GM12878 (cell line): Measurements from ENCODE around the gene BCAS4. TPM values are rescaled to one million over a fixed set of nuclear protein-coding genes. Genes with fewer than 3 reads are reported as not detected.

Source experiments
- ATAC-seq: fragments of 200-7000 bp; cut with Tn5 transposase; 3 replicates; pipeline ENCODE4 v1.9.1; 2020; ENCODE audit warnings: mild to moderate bottlenecking, moderate library complexity
- BruUV-seq: library from RNA; stranded (reverse); fragments of 400-500 nt; replicated peaks from 2 replicates; lab custom pipeline; 2021; lab: Mats Ljungman, UMichigan
- CTCF ChIA-PET: fragments of 300-600 bp; sonication (Branson Sonifier 250); formaldehyde crosslinking; extraction: SDS; loops from one replicate; lab custom pipeline; 2021; ENCODE audit warnings: inconsistent platforms; lab: Yijun Ruan, JAX
- POLR2A ChIA-PET: fragments of 350-600 bp; formaldehyde crosslinking; extraction: SDS; loops from one replicate; lab custom pipeline; 2021; ENCODE audit warnings: inconsistent platforms; lab: Charles Lee
- RAD21 ChIA-PET: fragments of 300-600 bp; sonication (Branson Sonifier 250); formaldehyde crosslinking; loops from one replicate; lab custom pipeline; 2023; ENCODE audit warnings: antibody characterized with exemption; ENCODE audit not compliant: unreplicated experiment; lab: Charles Lee
- SMC1A ChIA-PET: fragments of 300-600 bp; sonication (Branson Sonifier 250); formaldehyde crosslinking; loops from one replicate; lab custom pipeline; 2023; ENCODE audit not compliant: unreplicated experiment, uncharacterized antibody; lab: Charles Lee
- DNase-seq: peaks from one replicate; pipeline ENCODE4 v3.0.0-alpha.2; 2011; ENCODE audit warnings: low read depth, low spot score
- FAIRE-seq: peaks from 3 replicates; lab custom pipeline; 2011; peaks lifted over from hg19 to GRCh38; lab: Jason Lieb, UNC
- H2AFZ ChIP-seq: 2 replicates; pipeline ENCODE4 v1.6.0; 2011; ENCODE audit warnings: low read depth, low read length, control low read depth; ENCODE audit not compliant: control insufficient read depth
- H3K27ac ChIP-seq: 2 replicates; pipeline ENCODE4 v1.5.1; 2011; ENCODE audit warnings: control low read depth; ENCODE audit not compliant: control insufficient read depth, insufficient read depth
- H3K27me3 ChIP-seq, 2 experiments: replicated peaks in 1 of 2; 2 replicates each; pipeline versions ENCODE4 v1.6.0 to v1.6.1; 2011; ENCODE audit warnings: low read length in 1 of 2; ENCODE audit not compliant: control insufficient read depth in 2 of 2, insufficient read depth in 2 of 2
- H3K36me3 ChIP-seq, 2 experiments: 2 replicates each; pipeline ENCODE4 v1.5.1; 2011; ENCODE audit warnings: low read length in 1 of 2; ENCODE audit not compliant: control insufficient read depth in 2 of 2, insufficient read depth in 2 of 2
- H3K4me1 ChIP-seq: 2 replicates; pipeline ENCODE4 v1.6.1; 2011; ENCODE audit warnings: mild to moderate bottlenecking, low read length, moderate library complexity, mixed read lengths; ENCODE audit not compliant: control insufficient read depth, insufficient read depth
- H3K4me2 ChIP-seq: 2 replicates; pipeline ENCODE4 v1.6.0; 2011; ENCODE audit warnings: control low read depth; ENCODE audit not compliant: control insufficient read depth, insufficient read depth
- H3K4me3 ChIP-seq: fragments of 200-600 bp; sonication (generic); 2 replicates; pipeline ENCODE4 v1.5.1; 2016
- H3K79me2 ChIP-seq: 2 replicates; pipeline ENCODE4 v1.6.0; 2011; ENCODE audit warnings: low read length; ENCODE audit not compliant: control insufficient read depth, insufficient read depth
- H3K9ac ChIP-seq: 2 replicates; pipeline ENCODE4 v1.8.0; 2011; ENCODE audit warnings: low read length, control low read depth, mixed read lengths; ENCODE audit not compliant: control insufficient read depth, insufficient read depth
- H3K9me3 ChIP-seq: replicated peaks from 3 replicates; pipeline ENCODE4 v1.5.1; 2011; ENCODE audit warnings: mild to moderate bottlenecking, low read length; ENCODE audit not compliant: control insufficient read depth, insufficient read depth
- H4K20me1 ChIP-seq: 2 replicates; pipeline ENCODE4 v1.6.0; 2011; ENCODE audit not compliant: control insufficient read depth, insufficient read depth
- BCL3 ChIP-seq: IDR thresholded peaks from 2 replicates; pipeline ENCODE4 v1.6.1; 2011; ENCODE audit warnings: borderline replicate concordance, low read depth, mild to moderate bottlenecking, moderate library complexity, low read length; ENCODE audit not compliant: insufficient read depth, poor library complexity, severe bottlenecking
- HDAC6 ChIP-seq: fragments of 200-600 bp; sonication (generic); IDR thresholded peaks from one replicate; pipeline ENCODE4 v1.8.0; 2017; ENCODE audit warnings: antibody characterized with exemption; ENCODE audit not compliant: unreplicated experiment
- JUND ChIP-seq: IDR thresholded peaks from 2 replicates; pipeline ENCODE4 v1.6.1; 2012; ENCODE audit warnings: low read depth, mild to moderate bottlenecking, low read length, improper control_type of control experiment, moderate library complexity
- MLLT1 ChIP-seq: fragments of 450-650 bp; IDR thresholded peaks from 2 replicates; pipeline ENCODE4 v1.6.1; 2016; ENCODE audit warnings: mild to moderate bottlenecking
- PBX3 ChIP-seq: IDR thresholded peaks from 2 replicates; pipeline ENCODE4 v1.6.1; 2011; ENCODE audit warnings: mild to moderate bottlenecking, low read depth, low read length, moderate library complexity; ENCODE audit not compliant: insufficient replicate concordance
- PRDM15 ChIP-seq: fragments of 450-650 bp; formaldehyde crosslinking; IDR thresholded peaks from 2 replicates; pipeline ENCODE4 v1.4.0; 2020; ENCODE audit warnings: mild to moderate bottlenecking, moderate library complexity
- ZBTB33 ChIP-seq: fragments of 450-650 bp; IDR thresholded peaks from 2 replicates; pipeline ENCODE4 v1.6.1; 2017; ENCODE audit warnings: mild to moderate bottlenecking
- WGBS: methylation state at CpG from one replicate; pipeline ENCODE4 v1.1.6; 2016; ENCODE audit warnings: low lambda C conversion rate; ENCODE audit not compliant: insufficient replicate concordance, insufficient coverage; ENCODE audit errors: missing lambda C conversion rate; 5-methylcytosine and 5-hydroxymethylcytosine counted together
- in situ Hi-C: fragments of 300-500 bp; cut with MboI; formaldehyde crosslinking; loops from 9 replicates; pipeline ENCODE4 v1.14.3; 2018; ENCODE audit warnings: mixed read lengths
- intact Hi-C: fragments of 100-400 bp; cut with micrococcal nuclease; formaldehyde crosslinking; loops from one replicate; pipeline ENCODE4 v1.14.2; 2022; ENCODE audit not compliant: unreplicated experiment
- polyA plus RNA-seq, 11 experiments: library from polyadenylated mRNA; depleted of rRNA in 4 of 11; unstranded in 6 of 11; stranded (reverse) in 5 of 11; fragments of >200 nt; fragmentation: Nextera tagmentation in 4 of 11; fragmentation: Illumina TruSeq in 1 of 11; extraction: Ambion mirVana in 4 of 11; extraction: Trizol in 1 of 11; gene quantifications; 1 replicate in 1 of 11; 2 replicates in 10 of 11; pipeline versions ENCODE4 v1.2.1 to v1.2.3, GENCODE V29; 2011 to 2016; ENCODE audit warnings: inconsistent platforms in 2 of 11, missing spikeins in 2 of 11, low read depth in 1 of 11
- total RNA-seq, 4 experiments: library from RNA; depleted of rRNA in 3 of 4; stranded (reverse); fragments of >200 nt in 3 of 4; fragmentation: Illumina TruSeq in 1 of 4; extraction: Trizol in 1 of 4; gene quantifications; 2 replicates each; pipeline versions ENCODE4 v1.2.1 to v1.2.3, GENCODE V29; 2013 to 2021

Gene BCAS4
- total and polyA plus RNA-seq, 10 of the 15 experiments (the other 5 are each of a cell fraction or from before 2014, with no cell fraction given) = 14.8 to 214 (median 65.3) TPM

- Histone ChIP-seq H3K9ac (no peak overlapping the region), H3K4me3 (no peak overlapping the region), H3K79me2 (no peaks in the 10 kb centered on the region; the same call in 1 of the 2 replicates), H3K9me3 (no peaks in the 10 kb centered on the region), H3K4me2 (no peak overlapping the region), H3K27me3 (no peaks in the 10 kb centered on the region), H3K4me1 (no peaks in the 10 kb centered on the region), H2AFZ (no peak overlapping the region), H4K20me1 (no peaks in the 10 kb centered on the region), H3K27ac (no peak overlapping the region), H3K36me3 (peaks cover 0 to 2% of the 10 kb centered on the region in 2 experiments; a peak in 1 of 4 replicates)
- in situ Hi-C loops = no loop called here
- TF ChIP-seq ZBTB33 = no peak
- TF ChIP-seq JUND = no peak
- no peak for TF ChIP-seq MLLT1
- TF ChIP-seq HDAC6 = no peak
- no peak for TF ChIP-seq PBX3
- no peak for TF ChIP-seq BCL3
- no peak for TF ChIP-seq PRDM15
- ATAC-seq (no peak), FAIRE-seq (no peak), DNase-seq (no peak)
- 91% methylated on average over 12 of the region's 12 CpGs for WGBS
- SMC1A ChIA-PET = interaction anchor here (0.6 kb wide), 1 partner anchor 55 kb away, joined by 3 read pairs; no protein-coding TSS in a partner anchor
- RAD21 ChIA-PET = no interaction called here
- CTCF ChIA-PET = no interaction called here
- POLR2A ChIA-PET = no interaction called here
- intact Hi-C loops = no loop called here
- no TSS peak for BruUV-seq
Observed at GRCh38 chr20:50866036-50866685, 71.3 kb downstream of the BCAS4 start.
